CD8-positive, alpha-beta memory T cell (primary cell): ENCODE data around the gene KCNH6. TPM values are rescaled to one million over a fixed set of nuclear protein-coding genes. Genes with fewer than 3 reads are reported as not detected.

Experiments
- CTCF ChIA-PET: fragments of 350-600 bp; sonication (Branson Sonifier 250); formaldehyde crosslinking; loops from one replicate; lab custom pipeline; 2021; ENCODE audit warnings: antibody characterized with exemption; lab: Charles Lee
- POLR2A ChIA-PET: fragments of 350-600 bp; sonication (Branson Sonifier 250); formaldehyde crosslinking; loops from one replicate; lab custom pipeline; 2021; ENCODE audit warnings: antibody characterized with exemption; lab: Charles Lee
- DNase-seq, 5 donors: peaks; one replicate each; pipeline versions ENCODE4 v3.0.0 to v3.0.0-alpha.2; 2020 to 2022; ENCODE audit warnings: mixed read lengths in 1 of 5
- H3K27ac ChIP-seq: one replicate; pipeline ENCODE4 v1.7.0; 2013; ENCODE audit warnings: low read depth, mild to moderate bottlenecking, low read length, moderate library complexity
- H3K27me3 ChIP-seq: 2 replicates; pipeline ENCODE4 v1.7.0; 2013; ENCODE audit warnings: low read length, mild to moderate bottlenecking; ENCODE audit not compliant: insufficient read depth, poor library complexity, severe bottlenecking
- H3K36me3 ChIP-seq: 2 replicates; pipeline ENCODE4 v1.7.0; 2013; ENCODE audit warnings: mild to moderate bottlenecking, low read length, moderate library complexity; ENCODE audit not compliant: insufficient read depth
- H3K4me1 ChIP-seq: 2 replicates; pipeline ENCODE4 v1.7.0; 2013; ENCODE audit warnings: mild to moderate bottlenecking, low read length, moderate library complexity; ENCODE audit not compliant: insufficient read depth
- H3K4me3 ChIP-seq: 2 replicates; pipeline ENCODE4 v1.7.0; 2013; ENCODE audit warnings: mild to moderate bottlenecking, low read length
- H3K9me3 ChIP-seq: 2 replicates; pipeline ENCODE4 v1.7.0; 2013; ENCODE audit warnings: mild to moderate bottlenecking, low read length
- H3K27ac Mint-ChIP-seq, 8 donors: one replicate each; pipeline ENCODE4 v1.8.0; 2020 to 2021; ENCODE audit warnings: mixed read lengths in 8 of 8, mild to moderate bottlenecking in 6 of 8, inconsistent platforms in 3 of 8, moderate library complexity in 3 of 8
- H3K27me3 Mint-ChIP-seq, 2 donors: one replicate each; pipeline ENCODE4 v1.8.0; 2020 to 2021; ENCODE audit warnings: mixed read lengths in 2 of 2, mild to moderate bottlenecking in 1 of 2, moderate library complexity in 1 of 2
- H3K36me3 Mint-ChIP-seq, 3 donors: one replicate each; pipeline ENCODE4 v1.8.0; 2020 to 2021; ENCODE audit warnings: mixed read lengths in 3 of 3, inconsistent platforms in 1 of 3, mild to moderate bottlenecking in 1 of 3
- H3K4me1 Mint-ChIP-seq, 3 donors: one replicate each; pipeline ENCODE4 v1.8.0; 2020 to 2021; ENCODE audit warnings: mixed read lengths in 3 of 3, inconsistent platforms in 1 of 3, mild to moderate bottlenecking in 1 of 3
- H3K4me3 Mint-ChIP-seq, 7 donors: one replicate each; pipeline ENCODE4 v1.8.0; 2020 to 2021; ENCODE audit warnings: mixed read lengths in 7 of 7, mild to moderate bottlenecking in 6 of 7, moderate library complexity in 4 of 7, inconsistent platforms in 2 of 7
- H3K9me3 Mint-ChIP-seq, 5 donors: one replicate each; pipeline ENCODE4 v1.8.0; 2020 to 2022; ENCODE audit warnings: mixed read lengths in 5 of 5, mild to moderate bottlenecking in 3 of 5, moderate library complexity in 2 of 5, inconsistent platforms in 1 of 5
- polyA plus RNA-seq: library from polyadenylated mRNA; unstranded; fragments of 300-500 nt; fragmentation: Illumina TruSeq; gene quantifications from one replicate; pipeline ENCODE4 v1.2.3, GENCODE V29; 2021
- total RNA-seq, 2 experiments: library from RNA; stranded (reverse); gene quantifications; one replicate each; pipeline ENCODE4 v1.2.3, GENCODE V29; 2021

KCNH6 gene
- total and polyA plus RNA-seq, 3 experiments from 2014 or later: not detected

DNA sequence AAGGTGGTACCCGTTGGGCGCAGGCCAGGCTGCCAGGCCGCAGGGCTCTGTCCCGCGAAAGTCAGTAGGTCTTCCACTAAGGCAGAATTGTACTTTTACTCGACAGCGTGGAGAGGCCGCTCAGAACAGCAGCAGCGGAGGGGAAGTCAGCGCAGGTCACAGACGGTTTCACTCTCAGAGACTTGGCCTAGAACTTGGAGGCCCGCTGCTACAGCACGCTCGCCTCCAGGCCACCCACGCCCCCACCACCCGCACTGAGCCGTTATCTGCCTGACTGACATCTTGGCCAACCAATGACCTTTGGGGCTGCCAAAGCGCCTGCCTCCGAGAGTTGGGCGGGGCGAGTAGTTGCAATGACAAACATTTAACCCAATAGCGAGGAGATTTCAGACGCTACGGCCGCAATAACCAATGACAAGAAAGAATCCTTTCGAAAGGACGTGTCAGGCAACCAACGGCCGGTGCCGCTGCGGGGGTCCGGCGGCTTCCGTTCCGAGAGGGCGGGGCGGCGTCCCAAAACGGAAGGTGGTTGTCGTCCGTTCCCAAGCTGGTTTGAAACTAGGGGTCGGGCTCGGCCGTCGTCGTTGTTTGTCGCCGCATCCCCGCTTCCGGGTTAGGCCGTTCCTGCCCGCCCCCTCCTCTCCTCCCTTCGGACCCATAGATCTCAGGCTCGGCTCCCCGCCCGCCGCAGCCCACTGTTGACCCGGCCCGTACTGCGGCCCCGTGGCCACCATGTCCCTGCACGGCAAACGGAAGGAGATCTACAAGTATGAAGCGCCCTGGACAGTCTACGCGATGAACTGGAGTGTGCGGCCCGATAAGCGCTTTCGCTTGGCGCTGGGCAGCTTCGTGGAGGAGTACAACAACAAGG lies 27.0 kb downstream of the KCNH6 start, which contains the start of gene DCAF7:
Gene DCAF7 (plus strand): TSS at position 532 of the 871 bp plus-strand sequence. CDS start 201 bp downstream, at position 733.
- Mint-ChIP-seq H3K9me3 (no peaks in the 10 kb centered on the region), H3K27ac (peak within 1 kb of the TSS; percentile 91 to 99 (median 96)), H3K36me3 (peaks cover 0 to 24% (median 0%) of the 10 kb centered on the region in 3 donors), H3K4me3 (peak within 1 kb of the TSS; percentile 82 to 99 (median 98)), H3K4me1 (peaks cover 42 to 48% (median 42%) of the 10 kb centered on the region in 3 donors), H3K27me3 (no peaks in the 10 kb centered on the region)
- ChIA-PET POLR2A (interaction anchor here (0.6 to 1.6 kb wide), 9 partner anchors 51 to 145 kb away, joined by 3 to 8 read pairs (median 4); partner anchors contain the start of genes MAP3K3 and TACO1), CTCF (interaction anchor here (0.8 to 4.3 kb wide), 5 partner anchors 56 to 124 kb away, joined by 3 to 21 read pairs (median 4); no protein-coding TSS in a partner anchor)
- peak within 1 kb of the TSS; percentile 77 for H3K4me3 ChIP-seq
- H3K27ac ChIP-seq: peak within 1 kb of the TSS; percentile 96
- H3K36me3 ChIP-seq: no peaks in the 10 kb centered on the region
- H3K4me1 ChIP-seq: peaks cover 40% of the 10 kb centered on the region
- no peaks in the 10 kb centered on the region for H3K9me3 ChIP-seq
- no peaks in the 10 kb centered on the region for H3K27me3 ChIP-seq
- DNase-seq: peak; percentile 99

GRCh38 chr17:63550817-63551639 lies 27.9 kb downstream of the KCNH6 start:
- peaks cover 50 to 56% (median 51%) of the 10 kb centered on the region in 3 donors for H3K4me1 Mint-ChIP-seq
- peak overlapping the region; percentile 82 to 99 (median 98) for H3K4me3 Mint-ChIP-seq
- no peaks in the 10 kb centered on the region for H3K27me3 ChIP-seq
- peaks cover 48% of the 10 kb centered on the region for H3K4me1 ChIP-seq
- no peaks in the 10 kb centered on the region for H3K9me3 ChIP-seq
- H3K4me3 ChIP-seq: peak overlapping the region; percentile 77
- CTCF ChIA-PET: interaction anchor here (1.0 to 4.3 kb wide), 5 partner anchors 47 to 125 kb away, joined by 3 to 21 read pairs (median 3); no protein-coding TSS in a partner anchor
- peak overlapping the region; percentile 91 to 99 (median 96) for H3K27ac Mint-ChIP-seq
- POLR2A ChIA-PET: interaction anchor here (0.5 to 1.6 kb wide), 9 partner anchors 36 to 144 kb away, joined by 3 to 8 read pairs (median 4); partner anchors contain the start of genes MAP3K3 and TACO1
- peaks cover 0 to 30% (median 2%) of the 10 kb centered on the region in 3 donors for H3K36me3 Mint-ChIP-seq
- no peaks in the 10 kb centered on the region for H3K27me3 Mint-ChIP-seq
- no peaks in the 10 kb centered on the region for H3K36me3 ChIP-seq
- DNase-seq: peak in 1 of 5 donors; percentile 19
- H3K27ac ChIP-seq: peak overlapping the region; percentile 96
- no peaks in the 10 kb centered on the region for H3K9me3 Mint-ChIP-seq

GRCh38 chr17:63552211-63552610 lies 29.1 kb downstream of the KCNH6 start:
- Histone ChIP-seq H3K4me1 (peaks cover 51% of the 10 kb centered on the region), H3K27me3 (no peaks in the 10 kb centered on the region), H3K4me3 (peak overlapping the region; percentile 12), H3K36me3 (no peaks in the 10 kb centered on the region), H3K27ac (peak overlapping the region; percentile 3), H3K9me3 (no peaks in the 10 kb centered on the region)
- DNase-seq: no peak
- Mint-ChIP-seq H3K27me3 (no peaks in the 10 kb centered on the region), H3K4me3 (peak overlapping the region; percentile 82 to 99 (median 98)), H3K27ac (peak overlapping the region; percentile 57 to 96 (median 90)), H3K4me1 (peaks cover 57 to 65% (median 59%) of the 10 kb centered on the region in 3 donors), H3K9me3 (no peaks in the 10 kb centered on the region), H3K36me3 (peaks cover 0 to 35% (median 6%) of the 10 kb centered on the region in 3 donors)
- ChIA-PET POLR2A (interaction anchor here (0.6 to 1.4 kb wide), 2 partner anchors 142 to 710 kb away, joined by 3 to 4 read pairs; no protein-coding TSS in a partner anchor), CTCF (interaction anchor here (1.5 to 4.3 kb wide), 2 partner anchors 46 to 59 kb away, joined by 3 to 21 read pairs; no protein-coding TSS in a partner anchor)

DNA sequence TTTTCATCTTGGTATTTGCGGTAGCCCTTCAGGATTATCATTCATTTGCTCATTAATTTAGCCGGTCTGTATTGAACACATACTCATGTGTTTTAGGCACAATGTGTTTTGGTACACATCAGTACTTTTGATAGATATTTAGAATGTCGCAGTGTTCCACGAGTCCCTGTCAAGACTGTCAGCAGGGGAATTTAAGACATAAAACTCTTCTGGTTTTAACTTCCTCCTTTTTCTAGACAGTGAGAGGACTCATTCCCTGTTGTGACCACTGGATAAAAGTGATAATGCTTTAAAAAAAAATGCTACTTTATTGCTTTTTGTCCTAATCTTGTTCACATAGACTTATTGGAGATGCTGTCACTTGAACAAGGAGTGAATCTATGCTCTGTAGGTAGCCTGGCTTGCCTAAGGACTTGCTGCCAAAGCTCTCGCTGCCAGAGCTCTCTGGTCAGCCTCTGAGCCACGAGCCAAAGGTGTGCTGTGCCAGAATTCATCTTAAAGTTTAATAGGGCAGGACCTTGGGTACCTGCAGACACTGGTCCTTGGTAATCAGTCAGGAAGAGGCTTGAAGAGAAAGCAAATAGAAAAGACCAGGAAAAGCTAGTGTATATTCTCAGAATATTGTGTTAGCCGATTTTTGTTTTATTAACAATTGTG lies 32.5 kb downstream of the KCNH6 start:
- no peaks in the 10 kb centered on the region for H3K9me3 ChIP-seq
- ChIA-PET POLR2A (interaction anchor here (0.6 kb wide), 1 partner anchor 139 kb away, joined by 5 read pairs; no protein-coding TSS in a partner anchor), CTCF (interaction anchor here (1.1 kb wide), 1 partner anchor 57 kb away, joined by 6 read pairs; no protein-coding TSS in a partner anchor)
- Mint-ChIP-seq H3K4me3 (peak overlapping the region in 2 of 7 donors; percentile 20 to 58), H3K27me3 (no peaks in the 10 kb centered on the region), H3K36me3 (peaks cover 0 to 32% (median 8%) of the 10 kb centered on the region in 3 donors), H3K27ac (peak overlapping the region in 3 of 8 donors; percentile 22 to 62 (median 40)), H3K4me1 (peaks cover 70 to 84% (median 83%) of the 10 kb centered on the region in 3 donors), H3K9me3 (no peaks in the 10 kb centered on the region)
- no peaks in the 10 kb centered on the region for H3K36me3 ChIP-seq
- no peak overlapping the region for H3K4me3 ChIP-seq
- no peak for DNase-seq
- H3K27me3 ChIP-seq: no peaks in the 10 kb centered on the region
- peaks cover 46% of the 10 kb centered on the region for H3K4me1 ChIP-seq
- H3K27ac ChIP-seq: no peak overlapping the region

DNA sequence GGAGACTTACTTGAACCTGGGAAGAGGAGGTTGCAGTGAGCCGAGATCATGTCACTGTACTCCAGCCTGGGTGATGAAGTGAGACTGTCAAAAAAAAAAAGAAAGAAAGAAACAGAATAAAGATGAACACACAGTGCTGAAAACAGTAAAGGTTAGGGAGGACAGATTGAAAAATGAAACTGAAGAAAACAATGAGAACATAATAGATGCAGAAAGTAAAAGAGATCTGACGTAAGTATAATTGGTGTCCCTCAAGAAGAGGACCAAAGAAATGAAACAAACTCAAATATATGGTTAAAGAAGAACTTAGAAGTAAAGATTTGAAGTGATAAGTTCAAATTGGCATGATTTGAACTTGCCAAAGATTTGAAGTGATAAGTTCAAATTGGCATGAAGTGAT lies 34.3 kb downstream of the KCNH6 start:
- Mint-ChIP-seq H3K4me1 (peaks cover 73 to 90% (median 86%) of the 10 kb centered on the region in 3 donors), H3K36me3 (peaks cover 0 to 25% (median 8%) of the 10 kb centered on the region in 3 donors), H3K4me3 (peak overlapping the region in 2 of 7 donors; percentile 0 to 27), H3K27me3 (no peaks in the 10 kb centered on the region), H3K9me3 (no peaks in the 10 kb centered on the region), H3K27ac (peak overlapping the region in 4 of 8 donors; percentile 33 to 83 (median 60))
- ChIA-PET POLR2A (no interaction called here), CTCF (no interaction called here)
- Histone ChIP-seq H3K9me3 (no peaks in the 10 kb centered on the region), H3K4me1 (peaks cover 50% of the 10 kb centered on the region), H3K27ac (no peak overlapping the region), H3K36me3 (no peaks in the 10 kb centered on the region), H3K4me3 (no peak overlapping the region), H3K27me3 (no peaks in the 10 kb centered on the region)
- no peak for DNase-seq

- ChIA-PET CTCF (interaction anchor here (0.8 kb wide), 1 partner anchor 54 kb away, joined by 4 read pairs; no protein-coding TSS in a partner anchor), POLR2A (no interaction called here)
- H3K27me3 ChIP-seq: no peaks in the 10 kb centered on the region
- peak overlapping the region in 2 of 8 donors; percentile 41 to 70 for H3K27ac Mint-ChIP-seq
- peaks cover 45% of the 10 kb centered on the region for H3K4me1 ChIP-seq
- peaks cover 70 to 89% (median 85%) of the 10 kb centered on the region in 3 donors for H3K4me1 Mint-ChIP-seq
- no peaks in the 10 kb centered on the region for H3K9me3 Mint-ChIP-seq
- no peak for DNase-seq
- H3K4me3 ChIP-seq: no peak overlapping the region
- H3K36me3 Mint-ChIP-seq: peaks cover 0 to 21% (median 8%) of the 10 kb centered on the region in 3 donors
- no peaks in the 10 kb centered on the region for H3K27me3 Mint-ChIP-seq
- no peak overlapping the region for H3K4me3 Mint-ChIP-seq
- H3K27ac ChIP-seq: no peak overlapping the region
- H3K9me3 ChIP-seq: no peaks in the 10 kb centered on the region
- no peaks in the 10 kb centered on the region for H3K36me3 ChIP-seq
Observed at GRCh38 chr17:63558441-63558840, 35.3 kb downstream of the KCNH6 start.

- peaks cover 0 to 16% (median 6%) of the 10 kb centered on the region in 3 donors for H3K36me3 Mint-ChIP-seq
- H3K27me3 Mint-ChIP-seq: no peaks in the 10 kb centered on the region
- peaks cover 57 to 82% (median 80%) of the 10 kb centered on the region in 3 donors for H3K4me1 Mint-ChIP-seq
- Histone ChIP-seq H3K27me3 (no peaks in the 10 kb centered on the region), H3K4me3 (no peak overlapping the region), H3K27ac (no peak overlapping the region), H3K4me1 (peaks cover 22% of the 10 kb centered on the region), H3K36me3 (no peaks in the 10 kb centered on the region), H3K9me3 (no peaks in the 10 kb centered on the region)
- no peaks in the 10 kb centered on the region for H3K9me3 Mint-ChIP-seq
- CTCF ChIA-PET: interaction anchor here (1.2 kb wide), 1 partner anchor 35 kb away, joined by 3 read pairs; no protein-coding TSS in a partner anchor
- no peak overlapping the region for H3K4me3 Mint-ChIP-seq
- POLR2A ChIA-PET: no interaction called here
- DNase-seq: no peak
- peak overlapping the region in 4 of 8 donors; percentile 26 to 63 (median 44) for H3K27ac Mint-ChIP-seq
Observed at GRCh38 chr17:63561819-63562218, 38.7 kb downstream of the KCNH6 start.
